KMS-11 (cell line): ENCODE data around the gene DEPDC1.

Experiments
- H2AFZ ChIP-seq: fragments of 200-600 bp; sonication (generic); 2 replicates; pipeline ENCODE4 v1.6.1; 2016; ENCODE audit warnings: antibody characterized with exemption, mixed run types, low read depth
- H3K27ac ChIP-seq: fragments of 200-600 bp; sonication (generic); 2 replicates; pipeline ENCODE4 v1.6.1; 2016; ENCODE audit warnings: mild to moderate bottlenecking, mixed run types
- H3K27me3 ChIP-seq: fragments of 200-600 bp; sonication (generic); 2 replicates; pipeline ENCODE4 v1.6.1; 2017; ENCODE audit warnings: mild to moderate bottlenecking, low read depth, mixed run types, moderate library complexity; ENCODE audit not compliant: insufficient read depth
- H3K36me3 ChIP-seq: fragments of 200-600 bp; sonication (generic); 2 replicates; pipeline ENCODE4 v1.6.1; 2017; ENCODE audit warnings: mild to moderate bottlenecking, mixed run types; ENCODE audit not compliant: insufficient read depth
- H3K4me1 ChIP-seq: fragments of 200-600 bp; sonication (generic); 2 replicates; pipeline ENCODE4 v1.6.1; 2016; ENCODE audit warnings: mild to moderate bottlenecking, low read depth, mixed run types; ENCODE audit not compliant: poor library complexity, severe bottlenecking
- H3K4me2 ChIP-seq: fragments of 200-600 bp; sonication (generic); 2 replicates; pipeline ENCODE4 v1.7.0; 2016; ENCODE audit warnings: mild to moderate bottlenecking, mixed run types
- H3K4me3 ChIP-seq: fragments of 200-600 bp; sonication (generic); IDR thresholded peaks from 2 replicates; pipeline ENCODE4 v1.6.1; 2017; ENCODE audit warnings: low read depth, low read length, mixed read lengths; ENCODE audit not compliant: insufficient read depth
- H3K79me2 ChIP-seq: fragments of 200-600 bp; sonication (generic); 2 replicates; pipeline ENCODE4 v1.6.1; 2016; ENCODE audit warnings: low read depth, mixed run types; ENCODE audit not compliant: insufficient read depth
- H3K9ac ChIP-seq: fragments of 200-600 bp; sonication (generic); 2 replicates; pipeline ENCODE4 v1.6.1; 2016; ENCODE audit warnings: mild to moderate bottlenecking, mixed run types
- H4K20me1 ChIP-seq: fragments of 200-600 bp; sonication (generic); 2 replicates; pipeline ENCODE4 v1.6.1; 2016; ENCODE audit warnings: mild to moderate bottlenecking, mixed run types; ENCODE audit not compliant: insufficient read depth
- TF ChIP-seq, protein P1 (sequence below): fragments of 200-600 bp; sonication (generic); conservative IDR thresholded peaks from 2 replicates; pipeline ENCODE4 v1.6.1; 2017; ENCODE audit warnings: low read depth, mild to moderate bottlenecking, antibody characterized with exemption, low read length, moderate library complexity, mixed read lengths

Gene DEPDC1

DNA sequence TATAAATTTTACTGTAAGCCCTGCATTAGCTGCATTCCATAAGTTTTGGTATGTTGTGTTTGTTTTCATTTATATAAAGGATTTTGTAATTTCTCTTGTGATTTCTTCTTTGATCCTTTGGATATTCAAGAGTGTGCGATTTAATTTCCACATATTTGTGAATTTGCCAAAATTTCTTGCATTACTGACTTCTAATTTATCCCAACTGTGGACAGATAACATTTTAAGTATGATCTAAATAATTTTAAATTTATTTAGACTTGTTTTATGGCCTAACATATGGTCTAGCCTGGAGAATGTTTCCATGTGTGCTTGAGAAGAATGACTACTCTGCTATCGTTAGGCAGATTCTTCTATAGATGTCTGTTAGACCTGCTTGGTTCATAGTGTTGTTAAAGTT is 70.3 kb downstream of the DEPDC1 start:
- H3K27ac ChIP-seq, result no peak overlapping the region
- H3K9ac ChIP-seq, result no peak overlapping the region
- TF ChIP-seq, protein P1, sequence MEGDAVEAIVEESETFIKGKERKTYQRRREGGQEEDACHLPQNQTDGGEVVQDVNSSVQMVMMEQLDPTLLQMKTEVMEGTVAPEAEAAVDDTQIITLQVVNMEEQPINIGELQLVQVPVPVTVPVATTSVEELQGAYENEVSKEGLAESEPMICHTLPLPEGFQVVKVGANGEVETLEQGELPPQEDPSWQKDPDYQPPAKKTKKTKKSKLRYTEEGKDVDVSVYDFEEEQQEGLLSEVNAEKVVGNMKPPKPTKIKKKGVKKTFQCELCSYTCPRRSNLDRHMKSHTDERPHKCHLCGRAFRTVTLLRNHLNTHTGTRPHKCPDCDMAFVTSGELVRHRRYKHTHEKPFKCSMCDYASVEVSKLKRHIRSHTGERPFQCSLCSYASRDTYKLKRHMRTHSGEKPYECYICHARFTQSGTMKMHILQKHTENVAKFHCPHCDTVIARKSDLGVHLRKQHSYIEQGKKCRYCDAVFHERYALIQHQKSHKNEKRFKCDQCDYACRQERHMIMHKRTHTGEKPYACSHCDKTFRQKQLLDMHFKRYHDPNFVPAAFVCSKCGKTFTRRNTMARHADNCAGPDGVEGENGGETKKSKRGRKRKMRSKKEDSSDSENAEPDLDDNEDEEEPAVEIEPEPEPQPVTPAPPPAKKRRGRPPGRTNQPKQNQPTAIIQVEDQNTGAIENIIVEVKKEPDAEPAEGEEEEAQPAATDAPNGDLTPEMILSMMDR, result no peak
- H3K27me3 ChIP-seq, result no peaks in the 10 kb centered on the region
- no peak overlapping the region for H3K4me2 ChIP-seq
- H3K36me3 ChIP-seq, result no peaks in the 10 kb centered on the region
- H3K79me2 ChIP-seq, result no peaks in the 10 kb centered on the region
- H4K20me1 ChIP-seq, result no peaks in the 10 kb centered on the region
- H3K4me1 ChIP-seq, result no peaks in the 10 kb centered on the region
- H3K4me3 ChIP-seq, result no peak overlapping the region
- H2AFZ ChIP-seq, result no peak overlapping the region
